GM12801 (cell line): ENCODE measurements around the gene BLID.

Experiments used
- CTCF ChIP-seq: IDR thresholded peaks from one replicate; pipeline ENCODE4 v1.5.1; 2011; ENCODE audit warnings: control low read depth; ENCODE audit not compliant: insufficient read length; ENCODE audit errors: extremely low read depth

BLID gene

GRCh38 chr11:122093731-122094275 lies 22.2 kb downstream of the BLID start:
- TF ChIP-seq CTCF, result no peak

- no peak for TF ChIP-seq CTCF
These were observed 24.2 kb downstream of the BLID start for GRCh38 chr11:122091835-122092234.

- TF ChIP-seq CTCF, result no peak
These were observed 26.9 kb downstream of the BLID start for GRCh38 chr11:122089111-122089510.

- TF ChIP-seq CTCF, result no peak
These were observed 30.3 kb downstream of the BLID start for GRCh38 chr11:122085712-122086111.

- TF ChIP-seq CTCF, result no peak
These were observed 30.8 kb downstream of the BLID start for GRCh38 chr11:122085264-122085663.

- no peak for TF ChIP-seq CTCF
These were observed 33.8 kb downstream of the BLID start for GRCh38 chr11:122082205-122082604.

- TF ChIP-seq CTCF, result no peak
These were observed 34.9 kb downstream of the BLID start for GRCh38 chr11:122081073-122081472.
